AG04449 (cell line): ENCODE results near the gene DCLK2.

Experiments used
- CTCF ChIA-PET: fragments of 350-600 bp; formaldehyde crosslinking; extraction: SDS; loops from one replicate; lab custom pipeline; 2021; ENCODE audit warnings: antibody characterized with exemption; lab: Yijun Ruan, JAX
- POLR2A ChIA-PET: fragments of 400-600, 350-600 bp; formaldehyde crosslinking; extraction: SDS; loops from one replicate; lab custom pipeline; 2020; ENCODE audit warnings: antibody characterized with exemption, inconsistent platforms; lab: Yijun Ruan, JAX
- DNase-seq: peaks from one replicate; pipeline ENCODE4 v3.0.0-alpha.2; 2010; ENCODE audit warnings: low read depth, low spot score
- H3K4me3 ChIP-seq: 2 replicates; pipeline ENCODE4 v1.5.1; 2011; ENCODE audit warnings: low read depth, mild to moderate bottlenecking, control low read depth, low read length
- TF ChIP-seq, protein P1 (sequence below): IDR thresholded peaks from one replicate; pipeline ENCODE4 v1.5.1; 2011; ENCODE audit warnings: mild to moderate bottlenecking, moderate library complexity, low read length, control low read depth, inconsistent platforms; ENCODE audit not compliant: insufficient read depth; ENCODE audit errors: missing control alignments

Gene DCLK2

DNA sequence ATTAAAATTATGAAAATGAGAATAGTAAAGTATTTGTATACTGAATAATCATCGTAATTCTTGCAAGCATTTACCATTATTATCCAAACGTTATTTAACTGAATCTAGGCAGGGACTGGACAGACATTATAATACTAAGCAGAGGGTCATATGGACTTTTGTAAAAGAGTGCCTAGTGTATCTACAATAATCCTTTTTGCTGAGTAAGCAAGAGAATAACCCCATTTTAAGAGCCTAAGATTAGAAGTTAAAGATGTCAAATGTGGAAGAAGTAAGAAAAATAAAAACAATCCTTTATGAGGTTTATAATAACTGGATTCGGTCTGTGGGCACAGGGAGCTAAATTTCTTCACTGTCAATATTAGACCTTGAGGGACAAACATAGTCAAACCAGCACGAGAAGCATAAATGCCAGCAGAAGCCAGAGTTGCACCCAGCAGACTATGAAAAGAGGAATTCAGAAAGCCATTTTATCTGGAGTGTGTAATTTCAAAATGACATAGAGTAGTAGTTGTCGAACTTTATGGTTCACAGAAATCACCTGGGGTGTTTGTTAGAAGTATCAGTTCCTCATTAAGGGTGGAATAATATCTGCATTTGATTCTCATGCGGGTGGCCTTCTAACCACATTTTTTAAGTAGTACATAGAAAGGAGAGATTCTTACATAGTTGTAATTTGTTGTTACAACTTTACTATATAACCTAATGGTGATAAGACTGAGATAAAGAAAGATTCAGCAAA is 39.7 kb upstream of the DCLK2 start:
- ChIA-PET POLR2A (no interaction called here), CTCF (no interaction called here)
- TF ChIP-seq, protein P1, sequence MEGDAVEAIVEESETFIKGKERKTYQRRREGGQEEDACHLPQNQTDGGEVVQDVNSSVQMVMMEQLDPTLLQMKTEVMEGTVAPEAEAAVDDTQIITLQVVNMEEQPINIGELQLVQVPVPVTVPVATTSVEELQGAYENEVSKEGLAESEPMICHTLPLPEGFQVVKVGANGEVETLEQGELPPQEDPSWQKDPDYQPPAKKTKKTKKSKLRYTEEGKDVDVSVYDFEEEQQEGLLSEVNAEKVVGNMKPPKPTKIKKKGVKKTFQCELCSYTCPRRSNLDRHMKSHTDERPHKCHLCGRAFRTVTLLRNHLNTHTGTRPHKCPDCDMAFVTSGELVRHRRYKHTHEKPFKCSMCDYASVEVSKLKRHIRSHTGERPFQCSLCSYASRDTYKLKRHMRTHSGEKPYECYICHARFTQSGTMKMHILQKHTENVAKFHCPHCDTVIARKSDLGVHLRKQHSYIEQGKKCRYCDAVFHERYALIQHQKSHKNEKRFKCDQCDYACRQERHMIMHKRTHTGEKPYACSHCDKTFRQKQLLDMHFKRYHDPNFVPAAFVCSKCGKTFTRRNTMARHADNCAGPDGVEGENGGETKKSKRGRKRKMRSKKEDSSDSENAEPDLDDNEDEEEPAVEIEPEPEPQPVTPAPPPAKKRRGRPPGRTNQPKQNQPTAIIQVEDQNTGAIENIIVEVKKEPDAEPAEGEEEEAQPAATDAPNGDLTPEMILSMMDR, result no peak
- no peak overlapping the region for H3K4me3 ChIP-seq
- DNase-seq, result no peak

DNA sequence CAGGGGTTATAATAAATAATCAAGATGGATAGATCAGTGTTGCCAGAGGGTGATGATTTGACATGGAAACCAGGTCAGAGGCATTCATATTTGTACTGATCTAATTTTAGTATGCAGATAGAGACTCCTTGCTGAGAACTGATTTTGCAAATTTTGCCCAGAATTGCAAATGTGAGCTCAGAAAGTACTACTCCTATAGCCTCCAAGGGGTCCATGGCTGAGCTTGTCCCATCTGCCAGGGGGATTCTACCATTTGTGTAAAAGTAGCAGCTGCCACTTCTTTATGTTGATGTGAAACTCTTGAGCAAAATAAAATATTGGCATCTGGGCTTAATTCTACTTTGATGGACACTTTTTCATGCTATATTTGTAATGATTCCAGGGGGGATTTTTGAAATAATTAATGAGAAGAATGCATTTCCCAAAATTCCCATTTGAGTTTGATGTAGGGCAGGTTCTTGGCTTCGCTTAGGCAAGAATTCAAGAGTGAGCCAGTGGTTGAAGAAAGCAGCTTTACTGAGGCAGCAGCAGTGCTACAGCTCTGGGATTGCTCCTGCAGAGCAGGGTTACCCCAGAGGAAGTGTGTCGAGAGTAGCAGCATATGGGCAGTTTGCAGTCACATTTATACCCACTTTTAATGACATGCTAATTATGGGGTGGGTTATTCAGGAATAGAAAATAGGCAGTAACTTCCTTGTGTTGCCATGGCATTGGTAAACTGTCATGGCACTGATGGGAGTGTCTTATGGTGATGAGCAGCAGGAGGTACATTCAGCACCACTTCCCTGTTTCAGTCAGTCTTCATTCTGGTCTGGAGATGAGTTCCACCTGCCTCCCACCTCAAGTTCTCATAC is 38.7 kb upstream of the DCLK2 start:
- DNase-seq, result no peak
- no peak overlapping the region for H3K4me3 ChIP-seq
- TF ChIP-seq, protein P1, result no peak
- CTCF ChIA-PET, result no interaction called here
- POLR2A ChIA-PET, result interaction anchor here (0.6 kb wide), 1 partner anchor 250 kb away, joined by 4 read pairs; no protein-coding TSS in a partner anchor

DNA sequence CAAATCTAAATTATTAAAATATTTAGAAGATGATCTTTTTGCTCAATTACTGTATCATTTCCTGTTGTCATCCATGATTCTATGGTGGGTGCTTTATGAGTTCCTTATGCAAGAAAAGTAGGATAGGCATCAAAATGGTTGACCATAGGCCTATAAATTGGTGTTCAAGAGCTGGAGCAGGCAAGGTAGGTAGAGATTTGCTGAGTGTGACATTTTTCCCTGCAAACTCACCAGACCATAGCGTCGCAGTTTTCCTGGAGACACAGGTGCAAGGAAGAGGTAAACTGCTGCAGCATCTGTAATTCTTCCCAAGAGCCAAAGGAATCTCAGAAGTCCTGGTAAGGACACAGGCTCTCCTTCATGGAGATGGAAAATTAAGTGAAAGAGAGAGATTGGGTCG is 33.7 kb upstream of the DCLK2 start:
- ChIA-PET POLR2A (no interaction called here), CTCF (interaction anchor here (0.9 to 1.0 kb wide), 2 partner anchors 33 to 199 kb away, joined by 3 read pairs; no protein-coding TSS in a partner anchor)
- TF ChIP-seq, protein P1, result no peak
- DNase-seq, result no peak
- no peak overlapping the region for H3K4me3 ChIP-seq

GRCh38 chr4:150045410-150045809 is 32.8 kb upstream of the DCLK2 start:
- POLR2A ChIA-PET, result no interaction called here
- TF ChIP-seq, protein P1, result no peak
- CTCF ChIA-PET, result interaction anchor here (0.6 to 1.0 kb wide), 2 partner anchors 34 to 198 kb away, joined by 3 read pairs; no protein-coding TSS in a partner anchor
- no peak overlapping the region for H3K4me3 ChIP-seq
- no peak for DNase-seq

- ChIA-PET POLR2A (no interaction called here), CTCF (interaction anchor here (1.3 to 1.4 kb wide), 2 partner anchors 18 to 196 kb away, joined by 3 to 4 read pairs; no protein-coding TSS in a partner anchor)
- no peak overlapping the region for H3K4me3 ChIP-seq
- TF ChIP-seq, protein P1, result no peak
- no peak for DNase-seq
These were observed 31.5 kb upstream of the DCLK2 start for GRCh38 chr4:150046728-150047217.
